Body of pancreas (tissue), 4 donors: ENCODE data around the gene HOXB4.

Source experiments
- CTCF ChIP-seq, 7 experiments: fragments of 450-650 bp in 4 of 7; fragments of 200-600 bp in 3 of 7; sonication (generic) in 3 of 7; IDR thresholded peaks; one replicate each; pipeline ENCODE4 v1.5.1; 2016 to 2019; ENCODE audit warnings: antibody characterized with exemption in 7 of 7
- POLR2A ChIP-seq, 3 donors: fragments of 450-650 bp; IDR thresholded peaks; one replicate each; pipeline ENCODE4 v1.6.1; 2016; ENCODE audit warnings: antibody characterized with exemption in 3 of 3, mild to moderate bottlenecking in 2 of 3

GRCh38 chr17:48624118-48624517 lies 46.0 kb upstream of the HOXB4 start:
- TF ChIP-seq CTCF (IDR thresholded peaks at IDR 0.05) (no peak), POLR2A (IDR thresholded peaks at IDR 0.05) (no peak)
